IMR-90 (cell line): Measurements from ENCODE around the gene DLGAP4.

Source experiments
- MAZ ChIP-seq: IDR thresholded peaks from 2 replicates; pipeline ENCODE4 v1.6.1; 2012; ENCODE audit warnings: low read depth, mild to moderate bottlenecking, low read length, improper control_type of control experiment, moderate library complexity, borderline replicate concordance
- MXI1 ChIP-seq: IDR thresholded peaks from 2 replicates; pipeline ENCODE4 v1.6.1; 2012; ENCODE audit warnings: low read depth, mild to moderate bottlenecking, low read length, moderate library complexity, borderline replicate concordance
- POLR2A ChIP-seq: IDR thresholded peaks from 2 replicates; pipeline ENCODE4 v1.6.1; 2012; ENCODE audit warnings: mild to moderate bottlenecking, low read depth, low read length
- RAD21 ChIP-seq: IDR thresholded peaks from 2 replicates; pipeline ENCODE4 v1.6.1; 2012; ENCODE audit warnings: low read length, improper control_type of control experiment
- TF ChIP-seq, protein P1 (sequence below): conservative IDR thresholded peaks from 2 replicates; pipeline ENCODE4 v1.5.1; 2012; ENCODE audit warnings: mild to moderate bottlenecking, low read depth, low read length, improper control_type of control experiment
- TF ChIP-seq, protein P2 (sequence below): fragments of 150-350 bp; IDR thresholded peaks from 2 replicates; pipeline ENCODE4 v1.6.1; 2016; ENCODE audit warnings: low read depth, mild to moderate bottlenecking, low read length, moderate library complexity, borderline replicate concordance

DNA sequence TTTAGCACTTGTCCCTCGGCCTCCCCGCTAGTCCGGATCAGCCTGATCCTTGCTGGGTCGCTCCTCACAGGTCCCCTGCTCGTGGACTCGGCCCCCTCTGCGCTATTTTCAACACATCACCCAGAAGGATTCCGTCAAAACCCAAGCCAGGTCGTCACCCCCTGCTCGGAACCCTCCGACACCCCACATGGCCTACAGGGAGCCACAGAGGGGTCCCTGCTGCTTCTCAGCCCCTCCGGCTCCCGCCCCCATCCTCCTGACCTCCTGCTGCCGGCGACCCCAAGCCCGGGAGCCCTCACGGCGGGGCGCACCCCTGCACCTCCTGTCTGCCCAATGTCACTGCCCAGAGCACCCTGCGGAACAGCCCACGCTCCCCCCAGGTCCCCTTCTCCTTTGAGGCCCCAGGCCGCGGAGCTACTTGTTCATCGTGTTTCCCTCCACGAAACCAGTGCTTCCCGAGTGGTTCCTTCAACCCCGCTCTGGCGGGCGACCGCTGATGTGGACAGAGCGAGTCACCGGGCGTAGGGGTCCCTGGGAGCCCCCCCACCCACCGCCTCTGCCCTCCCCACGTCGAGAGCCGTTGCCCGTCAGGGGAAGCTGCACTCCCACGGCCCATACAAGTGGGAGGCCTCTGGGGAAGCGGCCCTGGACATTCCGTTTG lies 234.5 kb downstream of the DLGAP4 start:
- TF ChIP-seq, protein P1, sequence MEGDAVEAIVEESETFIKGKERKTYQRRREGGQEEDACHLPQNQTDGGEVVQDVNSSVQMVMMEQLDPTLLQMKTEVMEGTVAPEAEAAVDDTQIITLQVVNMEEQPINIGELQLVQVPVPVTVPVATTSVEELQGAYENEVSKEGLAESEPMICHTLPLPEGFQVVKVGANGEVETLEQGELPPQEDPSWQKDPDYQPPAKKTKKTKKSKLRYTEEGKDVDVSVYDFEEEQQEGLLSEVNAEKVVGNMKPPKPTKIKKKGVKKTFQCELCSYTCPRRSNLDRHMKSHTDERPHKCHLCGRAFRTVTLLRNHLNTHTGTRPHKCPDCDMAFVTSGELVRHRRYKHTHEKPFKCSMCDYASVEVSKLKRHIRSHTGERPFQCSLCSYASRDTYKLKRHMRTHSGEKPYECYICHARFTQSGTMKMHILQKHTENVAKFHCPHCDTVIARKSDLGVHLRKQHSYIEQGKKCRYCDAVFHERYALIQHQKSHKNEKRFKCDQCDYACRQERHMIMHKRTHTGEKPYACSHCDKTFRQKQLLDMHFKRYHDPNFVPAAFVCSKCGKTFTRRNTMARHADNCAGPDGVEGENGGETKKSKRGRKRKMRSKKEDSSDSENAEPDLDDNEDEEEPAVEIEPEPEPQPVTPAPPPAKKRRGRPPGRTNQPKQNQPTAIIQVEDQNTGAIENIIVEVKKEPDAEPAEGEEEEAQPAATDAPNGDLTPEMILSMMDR = no peak
- TF ChIP-seq MXI1 = no peak
- no peak for TF ChIP-seq RAD21
- no peak for TF ChIP-seq MAZ
- TF ChIP-seq, protein P2, sequence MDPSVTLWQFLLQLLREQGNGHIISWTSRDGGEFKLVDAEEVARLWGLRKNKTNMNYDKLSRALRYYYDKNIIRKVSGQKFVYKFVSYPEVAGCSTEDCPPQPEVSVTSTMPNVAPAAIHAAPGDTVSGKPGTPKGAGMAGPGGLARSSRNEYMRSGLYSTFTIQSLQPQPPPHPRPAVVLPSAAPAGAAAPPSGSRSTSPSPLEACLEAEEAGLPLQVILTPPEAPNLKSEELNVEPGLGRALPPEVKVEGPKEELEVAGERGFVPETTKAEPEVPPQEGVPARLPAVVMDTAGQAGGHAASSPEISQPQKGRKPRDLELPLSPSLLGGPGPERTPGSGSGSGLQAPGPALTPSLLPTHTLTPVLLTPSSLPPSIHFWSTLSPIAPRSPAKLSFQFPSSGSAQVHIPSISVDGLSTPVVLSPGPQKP = no peak
- TF ChIP-seq POLR2A = no peak
